MM.1S (cell line): ENCODE measurements around the gene TEX2.

Experiments used
- CTCF ChIP-seq: fragments of 300-600 bp; sonication (generic); IDR thresholded peaks from 2 replicates; pipeline ENCODE4 v1.5.1; 2016; ENCODE audit warnings: antibody characterized with exemption, low read length, mixed read lengths
- EZH2 ChIP-seq: fragments of 300-600 bp; sonication (generic); optimal IDR thresholded peaks from 2 replicates; pipeline ENCODE3; 2017; ENCODE audit warnings: low read depth, mild to moderate bottlenecking, antibody characterized with exemption, low read length, mixed read lengths

- TF ChIP-seq CTCF (no peak), EZH2 (no peak)
Measured at GRCh38 chr17:64245218-64246145, 17.6 kb downstream of the TEX2 start.
